IMR-90 (cell line): ENCODE measurements around the gene BTBD9.

Experiments used
- BHLHE40 ChIP-seq: fragments of 150-350 bp; IDR thresholded peaks from 2 replicates; pipeline ENCODE4 v1.6.1; 2016; ENCODE audit warnings: mild to moderate bottlenecking, low read depth, low read length
- CEBPB ChIP-seq: IDR thresholded peaks from 2 replicates; pipeline ENCODE4 v1.6.1; 2012; ENCODE audit warnings: low read depth, low read length, improper control_type of control experiment
- CTCF ChIP-seq: conservative IDR thresholded peaks from 2 replicates; pipeline ENCODE4 v1.5.1; 2012; ENCODE audit warnings: mild to moderate bottlenecking, low read depth, low read length, improper control_type of control experiment
- ELK1 ChIP-seq: fragments of 150-350 bp; IDR thresholded peaks from 2 replicates; pipeline ENCODE4 v1.6.1; 2016; ENCODE audit warnings: low read depth, mild to moderate bottlenecking, low read length, moderate library complexity, borderline replicate concordance
- FOS ChIP-seq: fragments of 150-350 bp; IDR thresholded peaks from 2 replicates; pipeline ENCODE4 v1.6.1; 2016; ENCODE audit warnings: low read depth, low read length
- MAZ ChIP-seq: IDR thresholded peaks from 2 replicates; pipeline ENCODE4 v1.6.1; 2012; ENCODE audit warnings: low read depth, mild to moderate bottlenecking, low read length, improper control_type of control experiment, moderate library complexity, borderline replicate concordance
- MXI1 ChIP-seq: IDR thresholded peaks from 2 replicates; pipeline ENCODE4 v1.6.1; 2012; ENCODE audit warnings: low read depth, mild to moderate bottlenecking, low read length, moderate library complexity, borderline replicate concordance
- POLR2A ChIP-seq: IDR thresholded peaks from 2 replicates; pipeline ENCODE4 v1.6.1; 2012; ENCODE audit warnings: mild to moderate bottlenecking, low read depth, low read length
- RAD21 ChIP-seq: IDR thresholded peaks from 2 replicates; pipeline ENCODE4 v1.6.1; 2012; ENCODE audit warnings: low read length, improper control_type of control experiment
- RCOR1 ChIP-seq: IDR thresholded peaks from 2 replicates; pipeline ENCODE4 v1.6.1; 2012; ENCODE audit warnings: mild to moderate bottlenecking, low read length, improper control_type of control experiment; ENCODE audit not compliant: insufficient replicate concordance
- SMC3 ChIP-seq: fragments of 150-350 bp; IDR thresholded peaks from 2 replicates; pipeline ENCODE4 v1.6.1; 2016; ENCODE audit warnings: low read depth, mild to moderate bottlenecking, antibody characterized with exemption, low read length, moderate library complexity
- USF2 ChIP-seq: fragments of 150-350 bp; IDR thresholded peaks from 2 replicates; pipeline ENCODE4 v1.6.1; 2017; ENCODE audit warnings: mild to moderate bottlenecking, antibody characterized with exemption, low read length, low read depth

- TF ChIP-seq CTCF (no peak), SMC3 (no peak), MAZ (no peak), POLR2A (no peak), USF2 (no peak), ELK1 (no peak), RAD21 (no peak), CEBPB (no peak), FOS (no peak), RCOR1 (no peak), BHLHE40 (no peak), MXI1 (no peak)
Measured at GRCh38 chr6:38522322-38522721, 117.4 kb downstream of the BTBD9 start.
